Non-pigmented ciliary epithelial cell (primary cell): ENCODE data around the gene NCBP3.
"Not testable (repeated sequence)": the region's sequence is repeated elsewhere in the genome, so short reads cannot be mapped to it uniquely, and the experiment has no call there.

Experiments used
- DNase-seq: peaks from one replicate; pipeline ENCODE4 v3.0.0-alpha.2; 2010; ENCODE audit warnings: low read depth

NCBP3 gene

GRCh38 chr17:3847165-3847670 lies 1.2 kb upstream of the NCBP3 start:
- no peak for DNase-seq

- DNase-seq: no peak
These were observed 555 bp upstream of the NCBP3 start for GRCh38 chr17:3846437-3847164.

GRCh38 chr17:3845291-3845620 lies 790 bp downstream of the NCBP3 start:
- DNase-seq: no peak

GRCh38 chr17:3844556-3844955 lies 1.5 kb downstream of the NCBP3 start:
- not testable (repeated sequence) for DNase-seq

- no peak for DNase-seq
These were observed 2.0 kb downstream of the NCBP3 start for GRCh38 chr17:3843935-3844516.

GRCh38 chr17:3838206-3838605 lies 7.8 kb downstream of the NCBP3 start:
- no peak for DNase-seq

- DNase-seq: no peak
These were observed 9.5 kb downstream of the NCBP3 start for GRCh38 chr17:3836551-3836950.

GRCh38 chr17:3835410-3836229 lies 10.4 kb downstream of the NCBP3 start:
- no peak for DNase-seq

GRCh38 chr17:3834811-3835210 lies 11.2 kb downstream of the NCBP3 start:
- DNase-seq: no peak

- DNase-seq: no peak
These were observed 17.2 kb downstream of the NCBP3 start for GRCh38 chr17:3828852-3829232.

- no peak for DNase-seq
These were observed 17.7 kb downstream of the NCBP3 start for GRCh38 chr17:3828151-3828851.

GRCh38 chr17:3827124-3827773 lies 18.8 kb downstream of the NCBP3 start:
- DNase-seq: no peak

- DNase-seq: no peak
These were observed 19.9 kb downstream of the NCBP3 start for GRCh38 chr17:3826191-3826590.

GRCh38 chr17:3821101-3821500 lies 24.9 kb downstream of the NCBP3 start:
- no peak for DNase-seq

GRCh38 chr17:3818786-3819185 lies 27.3 kb downstream of the NCBP3 start:
- no peak for DNase-seq

- DNase-seq: no peak
These were observed 28.0 kb downstream of the NCBP3 start for GRCh38 chr17:3817851-3818605.

GRCh38 chr17:3815925-3816324 lies 30.1 kb downstream of the NCBP3 start:
- no peak for DNase-seq

- no peak for DNase-seq
These were observed 30.9 kb downstream of the NCBP3 start for GRCh38 chr17:3815122-3815521.

- no peak for DNase-seq
These were observed 31.7 kb downstream of the NCBP3 start for GRCh38 chr17:3814361-3814760.

GRCh38 chr17:3813171-3813570 lies 32.9 kb downstream of the NCBP3 start:
- DNase-seq: no peak

- no peak for DNase-seq
These were observed 33.3 kb downstream of the NCBP3 start for GRCh38 chr17:3812771-3813170.
